T-helper 17 cell (primary cell): Measurements from ENCODE around the gene SNX32. TPM values are rescaled to one million over a fixed set of nuclear protein-coding genes. Genes with fewer than 3 reads are reported as not detected.
A peak's percentile ranks its signal among the peaks of the same experiment; 100 is the strongest.

Experiments used
- ATAC-seq: fragments of 150-1000 bp; cut with Tn5 transposase; 2 replicates; pipeline ENCODE4 v1.10.0; 2021; ENCODE audit warnings: mild to moderate bottlenecking, moderate library complexity
- DNase-seq, 3 donors: peaks; one replicate each; pipeline versions ENCODE4 v3.0.0 to v3.0.0-alpha.2; 2020 to 2021
- H3K9me3 ChIP-seq: one replicate; pipeline ENCODE4 v1.7.0; 2013; ENCODE audit warnings: low read length, mild to moderate bottlenecking; ENCODE audit not compliant: control insufficient read depth, poor library complexity, severe bottlenecking
- H3K27ac Mint-ChIP-seq: one replicate; pipeline ENCODE4 v1.8.0; 2022; ENCODE audit warnings: mild to moderate bottlenecking, moderate library complexity, mixed read lengths
- H3K27me3 Mint-ChIP-seq: one replicate; pipeline ENCODE4 v1.8.0; 2022; ENCODE audit warnings: mixed read lengths
- H3K36me3 Mint-ChIP-seq: one replicate; pipeline ENCODE4 v1.8.0; 2022; ENCODE audit warnings: low read depth, mixed read lengths
- H3K4me1 Mint-ChIP-seq: one replicate; pipeline ENCODE4 v1.8.0; 2022; ENCODE audit warnings: mild to moderate bottlenecking, mixed read lengths
- H3K4me3 Mint-ChIP-seq: one replicate; pipeline ENCODE4 v1.8.0; 2022; ENCODE audit warnings: mild to moderate bottlenecking, moderate library complexity, mixed read lengths
- total RNA-seq, 4 donors: library from RNA in 2 of 4; stranded (reverse) in 2 of 4; gene quantifications; one replicate each; pipeline ENCODE4 v1.2.3 and lab custom pipeline; 2022 to 2026

SNX32 gene
- total RNA-seq, 2 donors from 2014 or later: 0.27 to 0.34 TPM

DNA sequence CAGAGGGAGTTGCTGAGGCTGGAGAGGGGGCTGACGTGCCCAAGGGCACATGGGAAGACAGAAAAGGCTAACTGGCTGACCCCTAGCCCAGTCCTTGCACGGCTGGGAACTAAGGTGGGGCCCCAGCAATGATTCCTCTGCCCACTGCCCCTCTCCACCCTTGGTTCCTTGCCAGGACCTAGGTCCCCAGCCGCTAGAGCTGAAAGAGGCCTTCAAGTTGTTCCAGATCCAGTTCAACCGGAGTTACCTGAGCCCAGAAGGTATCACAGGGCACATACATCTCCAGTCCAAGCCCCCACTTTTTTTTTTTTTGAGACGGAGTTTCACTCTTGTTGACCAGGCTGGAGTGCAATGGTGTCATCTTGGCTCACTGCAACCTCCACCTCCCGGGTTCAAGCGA is 46.3 kb downstream of the SNX32 start:
- peaks cover 23% of the 10 kb centered on the region for H3K4me1 Mint-ChIP-seq
- ATAC-seq (no peak), DNase-seq (no peak)
- H3K27me3 Mint-ChIP-seq: no peaks in the 10 kb centered on the region
- peak overlapping the region; percentile 85 for H3K27ac Mint-ChIP-seq
- no peaks in the 10 kb centered on the region for H3K9me3 ChIP-seq
- H3K36me3 Mint-ChIP-seq: peaks cover 3% of the 10 kb centered on the region
- H3K4me3 Mint-ChIP-seq: peak overlapping the region; percentile 81

DNA sequence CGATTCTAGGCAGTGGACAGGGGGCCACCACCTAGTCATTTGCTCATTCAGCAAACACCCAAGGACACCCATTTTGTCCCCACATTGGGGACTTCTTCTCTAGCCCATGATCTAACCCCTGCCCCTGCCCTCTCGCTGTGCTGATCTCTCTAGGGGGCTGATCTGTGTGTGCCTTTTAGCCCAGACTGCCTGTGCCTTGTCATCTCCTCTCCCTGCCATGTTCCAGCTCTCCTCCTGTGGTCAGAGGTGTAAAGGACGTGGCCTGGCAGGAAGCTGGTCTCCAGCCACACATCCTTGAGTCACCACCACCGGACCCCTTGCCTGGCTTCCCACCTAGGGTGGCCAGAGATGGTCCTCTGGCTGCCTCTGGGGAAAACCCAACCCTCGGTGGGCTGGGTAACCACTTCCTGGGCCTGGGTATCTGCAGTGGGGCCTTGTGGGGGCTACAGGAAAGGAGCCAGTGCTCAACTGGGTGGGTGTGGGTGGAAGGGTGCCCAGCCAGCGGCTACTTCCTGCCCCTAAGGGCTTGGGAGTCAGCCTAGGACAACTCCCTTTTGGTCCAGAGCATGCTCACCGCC is 47.2 kb downstream of the SNX32 start:
- no peak for ATAC-seq
- H3K4me3 Mint-ChIP-seq: peak overlapping the region; percentile 39

GRCh38 chr11:65882120-65883057 is 48.6 kb downstream of the SNX32 start:
- DNase-seq: no peak
- H3K4me1 Mint-ChIP-seq: peaks cover 29% of the 10 kb centered on the region
- no peak overlapping the region for H3K4me3 Mint-ChIP-seq
- peaks cover 3% of the 10 kb centered on the region for H3K36me3 Mint-ChIP-seq
- no peak for ATAC-seq
- no peaks in the 10 kb centered on the region for H3K9me3 ChIP-seq
- no peak overlapping the region for H3K27ac Mint-ChIP-seq
- H3K27me3 Mint-ChIP-seq: no peaks in the 10 kb centered on the region

More for the DNA sequence above, 47.2 kb downstream of the SNX32 start:
- peak overlapping the region; percentile 85 for H3K27ac Mint-ChIP-seq
- DNase-seq: no peak
- peaks cover 3% of the 10 kb centered on the region for H3K36me3 Mint-ChIP-seq
- no peaks in the 10 kb centered on the region for H3K9me3 ChIP-seq
- peaks cover 23% of the 10 kb centered on the region for H3K4me1 Mint-ChIP-seq
- no peaks in the 10 kb centered on the region for H3K27me3 Mint-ChIP-seq

GRCh38 chr11:65883058-65883761 is 49.4 kb downstream of the SNX32 start:
- ATAC-seq: no peak
- Mint-ChIP-seq H3K4me1 (peaks cover 30% of the 10 kb centered on the region), H3K27ac (no peak overlapping the region), H3K36me3 (peaks cover 3% of the 10 kb centered on the region), H3K4me3 (no peak overlapping the region), H3K27me3 (no peaks in the 10 kb centered on the region)
- H3K9me3 ChIP-seq: no peaks in the 10 kb centered on the region
- DNase-seq: no peak

- DNase-seq (no peak), ATAC-seq (no peak)
- no peaks in the 10 kb centered on the region for H3K9me3 ChIP-seq
- H3K27me3 Mint-ChIP-seq: no peaks in the 10 kb centered on the region
- peaks cover 36% of the 10 kb centered on the region for H3K4me1 Mint-ChIP-seq
- peaks cover 3% of the 10 kb centered on the region for H3K36me3 Mint-ChIP-seq
- H3K27ac Mint-ChIP-seq: peak overlapping the region; percentile 56
- H3K4me3 Mint-ChIP-seq: peak overlapping the region; percentile 49
These were observed 50.3 kb downstream of the SNX32 start for GRCh38 chr11:65883786-65884715.

DNA sequence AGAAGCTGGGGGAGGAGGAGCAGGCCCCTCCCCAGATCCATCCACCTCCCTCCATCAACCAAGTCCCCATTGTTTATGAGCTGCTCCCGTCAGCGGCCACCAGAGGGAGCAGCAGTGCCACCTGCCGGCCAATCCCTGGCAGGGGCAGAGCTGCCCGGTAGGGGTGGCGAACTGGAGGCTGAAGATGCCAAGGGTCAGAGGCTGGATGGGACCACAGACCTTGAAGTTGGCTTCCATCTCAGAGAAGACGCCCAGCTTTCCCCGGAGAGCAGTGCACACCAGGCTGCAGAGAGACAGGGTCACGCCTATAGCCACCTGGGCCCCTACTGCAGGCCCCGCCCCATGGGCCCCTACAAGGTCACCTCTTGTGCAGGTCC is 50.9 kb downstream of the SNX32 start:
- peak overlapping the region; percentile 56 for H3K27ac Mint-ChIP-seq
- DNase-seq: peak; percentile 74 to 85 (median 74)
- H3K4me1 Mint-ChIP-seq: peaks cover 38% of the 10 kb centered on the region
- H3K36me3 Mint-ChIP-seq: peaks cover 3% of the 10 kb centered on the region
- peak overlapping the region; percentile 49 for H3K4me3 Mint-ChIP-seq
- no peaks in the 10 kb centered on the region for H3K9me3 ChIP-seq
- peak; percentile 61 for ATAC-seq
- H3K27me3 Mint-ChIP-seq: no peaks in the 10 kb centered on the region

- no peaks in the 10 kb centered on the region for H3K9me3 ChIP-seq
- Mint-ChIP-seq H3K27me3 (no peaks in the 10 kb centered on the region), H3K4me1 (peaks cover 42% of the 10 kb centered on the region), H3K36me3 (peaks cover 3% of the 10 kb centered on the region), H3K4me3 (peak overlapping the region; percentile 9), H3K27ac (peak overlapping the region; percentile 56)
- DNase-seq (no peak), ATAC-seq (no peak)
These were observed 51.5 kb downstream of the SNX32 start for GRCh38 chr11:65885231-65885630.

DNA sequence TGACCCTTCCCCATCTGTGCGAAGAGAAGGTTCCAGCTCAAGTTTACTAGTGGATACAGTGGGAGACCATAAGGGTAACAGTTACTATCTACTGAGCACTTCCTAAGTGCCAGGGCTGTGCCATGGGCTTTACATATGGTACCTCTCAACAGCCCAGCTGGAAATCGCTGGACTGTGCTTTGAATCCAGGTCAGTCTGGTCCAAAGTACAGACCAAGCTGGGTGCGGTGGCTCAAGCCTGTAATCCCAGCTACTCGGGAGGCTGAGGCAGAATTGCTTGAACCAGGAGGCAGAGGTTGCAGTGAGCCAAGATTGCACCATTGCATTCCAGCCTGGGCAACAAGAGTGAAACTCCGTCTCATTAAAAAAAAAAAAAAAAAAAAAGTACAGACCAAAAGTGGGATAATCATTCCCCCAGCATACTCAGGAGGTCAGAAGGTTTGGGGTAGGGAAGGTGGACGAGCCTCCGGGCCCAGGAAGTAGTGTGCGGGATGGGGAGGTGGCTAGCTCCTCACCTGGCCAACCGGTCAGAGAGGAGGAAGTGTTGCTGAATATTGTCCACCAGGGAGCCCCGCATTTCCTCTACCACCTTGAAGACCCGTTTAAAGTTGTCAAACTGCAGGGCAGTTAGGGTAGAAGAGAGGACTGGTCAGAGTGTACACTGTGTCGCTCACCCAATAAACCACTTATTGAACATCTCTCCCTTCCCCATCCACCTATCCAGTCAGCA is 52.2 kb downstream of the SNX32 start:
- no peak for DNase-seq
- Mint-ChIP-seq H3K36me3 (peaks cover 3% of the 10 kb centered on the region), H3K4me1 (peaks cover 39% of the 10 kb centered on the region)

GRCh38 chr11:65886826-65887722 is 53.3 kb downstream of the SNX32 start:
- DNase-seq: no peak
- Mint-ChIP-seq H3K27ac (peak overlapping the region; percentile 98), H3K4me1 (peaks cover 40% of the 10 kb centered on the region), H3K36me3 (peaks cover 3% of the 10 kb centered on the region), H3K27me3 (no peaks in the 10 kb centered on the region), H3K4me3 (peak overlapping the region; percentile 95)
- H3K9me3 ChIP-seq: no peaks in the 10 kb centered on the region
- no peak for ATAC-seq

More for the DNA sequence above, 52.2 kb downstream of the SNX32 start:
- no peaks in the 10 kb centered on the region for H3K27me3 Mint-ChIP-seq
- H3K9me3 ChIP-seq: no peaks in the 10 kb centered on the region
- no peak overlapping the region for H3K4me3 Mint-ChIP-seq
- H3K27ac Mint-ChIP-seq: peak overlapping the region; percentile 86
- no peak for ATAC-seq

GRCh38 chr11:65887723-65888162 is 54.0 kb downstream of the SNX32 start:
- Mint-ChIP-seq H3K4me3 (peak overlapping the region; percentile 95), H3K36me3 (peaks cover 3% of the 10 kb centered on the region), H3K4me1 (peaks cover 47% of the 10 kb centered on the region), H3K27ac (peak overlapping the region; percentile 98), H3K27me3 (no peaks in the 10 kb centered on the region)
- ATAC-seq: no peak
- DNase-seq: no peak
- H3K9me3 ChIP-seq: no peaks in the 10 kb centered on the region

DNA sequence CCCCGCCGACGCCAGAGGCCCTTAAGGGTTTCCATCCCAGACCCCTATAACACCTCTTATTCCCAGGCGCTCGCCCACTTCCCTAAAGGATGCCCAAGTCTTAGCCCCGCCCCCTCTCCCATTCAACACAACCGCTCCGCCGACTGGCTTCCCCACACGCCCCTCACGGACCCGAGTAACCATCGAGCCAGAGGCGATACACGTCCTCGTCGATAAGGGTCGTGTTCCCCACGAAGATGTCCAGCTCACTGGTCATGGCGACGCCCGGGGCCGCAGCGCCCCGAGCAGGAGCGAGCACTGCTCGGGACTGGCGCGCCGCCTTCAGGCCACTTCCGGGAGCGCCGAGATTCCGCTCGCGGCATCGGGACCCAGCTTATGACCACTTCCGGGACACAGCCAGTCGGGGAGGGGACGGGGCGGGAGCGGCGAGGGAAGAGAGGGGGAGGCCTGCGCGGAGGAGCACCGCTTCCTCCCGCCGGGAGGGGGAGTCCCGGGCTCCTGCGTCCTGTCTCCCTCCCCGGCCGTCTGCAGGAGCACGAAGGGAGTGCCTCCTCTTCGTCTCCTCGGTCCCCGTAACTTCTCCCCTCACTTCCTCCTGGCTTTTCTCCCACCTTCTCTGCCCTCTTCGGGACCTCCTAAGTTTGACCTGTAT is 54.5 kb downstream of the SNX32 start, which contains the start of gene FIBP:
FIBP (minus strand) TSS at position 309 of the 652 bp plus-strand sequence; CDS start at position 256, 53 bp downstream.
- DNase-seq (peak; percentile 88 to 94 (median 94)), ATAC-seq (peak; percentile 64)
- no peaks in the 10 kb centered on the region for H3K27me3 Mint-ChIP-seq
- H3K27ac Mint-ChIP-seq: peak within 1 kb of the TSS; percentile 98
- H3K4me3 Mint-ChIP-seq: peak within 1 kb of the TSS; percentile 95
- no peaks in the 10 kb centered on the region for H3K9me3 ChIP-seq
- H3K4me1 Mint-ChIP-seq: peaks cover 48% of the 10 kb centered on the region
- H3K36me3 Mint-ChIP-seq: peaks cover 3% of the 10 kb centered on the region
